ENCODE results near the gene TNFRSF1B. TPM values are rescaled to one million over a fixed set of nuclear protein-coding genes. Genes with fewer than 3 reads are reported as not detected.

TNFRSF1B gene
- total and polyA plus RNA-seq, 9 of the 15 experiments (the other 6 are each of a cell fraction or from before 2014, with no cell fraction given): 8.8 to 91.3 (median 36.0) TPM

DNA sequence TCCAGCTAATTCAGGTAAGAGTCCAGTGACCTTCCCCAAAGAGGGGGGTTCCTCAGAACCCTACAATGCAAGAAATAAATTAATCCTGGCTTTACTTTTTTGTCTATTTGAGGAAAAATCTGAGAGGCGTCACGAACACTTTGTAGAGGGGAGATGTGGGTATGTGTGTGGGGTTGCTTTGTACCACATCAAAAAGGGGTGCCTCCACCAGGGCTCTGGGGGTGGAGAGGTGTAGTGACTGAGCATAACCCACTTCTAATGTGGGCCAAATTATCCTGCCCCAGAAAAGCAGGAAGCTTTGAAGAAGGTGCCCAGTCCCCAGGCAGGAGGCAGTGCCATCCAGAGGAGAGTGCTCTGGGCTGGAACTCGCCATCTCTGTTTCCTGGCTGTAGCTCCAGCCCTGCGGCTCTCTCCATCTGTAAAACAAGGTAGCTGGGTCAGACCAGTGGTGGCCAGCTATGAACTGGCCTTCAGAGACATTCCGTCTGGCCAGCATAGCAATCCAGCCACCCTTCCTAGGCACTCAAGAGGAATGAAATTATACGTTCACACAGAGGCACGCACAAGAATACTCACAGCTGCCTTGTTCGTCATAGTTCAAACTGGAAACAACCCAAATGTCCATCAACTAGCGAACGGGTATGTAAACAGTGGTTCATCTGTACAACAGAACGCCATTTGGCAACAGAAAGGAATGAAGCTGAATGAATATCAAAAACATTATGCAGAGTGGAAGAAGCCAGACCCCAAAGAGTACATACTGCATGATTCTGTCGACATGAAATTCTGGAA, 45.4 kb upstream of the TNFRSF1B start (continued):
- TF ChIP-seq TCFL5 (CRISPR knock-in tag; conservative IDR thresholded peaks at IDR 0.05): no peak
- no peak for TF ChIP-seq RBM15 (IDR thresholded peaks at IDR 0.05; ENCODE audit: insufficient read depth, low read length)
- TF ChIP-seq, protein P1, sequence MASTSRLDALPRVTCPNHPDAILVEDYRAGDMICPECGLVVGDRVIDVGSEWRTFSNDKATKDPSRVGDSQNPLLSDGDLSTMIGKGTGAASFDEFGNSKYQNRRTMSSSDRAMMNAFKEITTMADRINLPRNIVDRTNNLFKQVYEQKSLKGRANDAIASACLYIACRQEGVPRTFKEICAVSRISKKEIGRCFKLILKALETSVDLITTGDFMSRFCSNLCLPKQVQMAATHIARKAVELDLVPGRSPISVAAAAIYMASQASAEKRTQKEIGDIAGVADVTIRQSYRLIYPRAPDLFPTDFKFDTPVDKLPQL (IDR thresholded peaks at IDR 0.05; ENCODE audit: extremely low read depth, insufficient read length): no peak
- no peak for TF ChIP-seq L3MBTL2 (IDR thresholded peaks at IDR 0.05)
- TF ChIP-seq CC2D1A (IDR thresholded peaks at IDR 0.05): no peak
- TF ChIP-seq SAFB2 (IDR thresholded peaks at IDR 0.05; ENCODE audit: borderline replicate concordance, low read depth, low read length, severe bottlenecking): no peak

GRCh38 chr1:12123172-12123571, 43.6 kb upstream of the TNFRSF1B start:
- intact Hi-C loops (cut with micrococcal nuclease): loop anchor here (10.0 kb wide), 1 partner anchor 652 kb away; the partner anchor contains the start of gene PRAMEF12
- no peak overlapping the region for H3K4me3 ChIP-seq
- H3K27me3 ChIP-seq (ENCODE audit: control insufficient read depth in 2 of 2, insufficient read depth in 2 of 2, low read length in 2 of 2): no peaks in the 10 kb centered on the region
- no peaks in the 10 kb centered on the region for H3K9me3 ChIP-seq (replicated peaks; ENCODE audit: control insufficient read depth, insufficient read depth, low read depth, low read length)
- ATAC-seq (no peak), DNase-seq (ENCODE audit: extremely low read depth in 1 of 4, low spot score in 3 of 4) (no peak), FAIRE-seq (no peak)
- 63% methylated on average over 8 of the region's 8 CpGs for WGBS (ENCODE audit: insufficient coverage, low coverage, missing lambda C conversion rate)
- H3K4me2 ChIP-seq (ENCODE audit: insufficient read depth, low read length): no peak overlapping the region
- CTCF ChIA-PET (ENCODE audit: low intra/inter-chr PET ratio): interaction anchor here (7.5 kb wide), 1 partner anchor 86 kb away, joined by 195 read pairs; no protein-coding TSS in a partner anchor
- H2AFZ ChIP-seq (ENCODE audit: low read depth, low read length): no peak overlapping the region
- in situ Hi-C loops (cut with MboI): loop anchor here (5.0 to 10.0 kb wide), 3 partner anchors 154 to 644 kb away; no protein-coding TSS in a partner anchor
- POLR2A ChIA-PET: interaction anchor here (0.6 to 2.3 kb wide), 4 partner anchors 9 to 96 kb away, joined by 3 to 10 read pairs (median 4); no protein-coding TSS in a partner anchor
- H3K79me2 ChIP-seq (ENCODE audit: control insufficient read depth, insufficient read depth, low read length): no peaks in the 10 kb centered on the region
- peaks cover 60% of the 10 kb centered on the region; the same call in 2 of the 3 replicates for H3K36me3 ChIP-seq (ENCODE audit: control insufficient read depth, insufficient read depth, low read length)
- H3K4me1 ChIP-seq (replicated peaks in 1 of 2; ENCODE audit: control insufficient read depth in 2 of 2, insufficient read depth in 2 of 2, low read length in 2 of 2): peaks cover 7 to 15% of the 10 kb centered on the region in 2 experiments; a peak in 4 of 5 replicates
- no peak overlapping the region for H3K27ac ChIP-seq (ENCODE audit: extremely low read depth, low read depth, low read length)
- H3K9ac ChIP-seq (ENCODE audit: insufficient read depth in 1 of 2, low read depth in 2 of 2, low read length in 2 of 2): no peak overlapping the region
- TF ChIP-seq RNF219 (CRISPR knock-in tag; IDR thresholded peaks at IDR 0.05) (no peak), FOXJ3 (CRISPR knock-in tag; IDR thresholded peaks at IDR 0.05) (no peak), BRD9 (IDR thresholded peaks at IDR 0.05; ENCODE audit: low read depth, partially characterized antibody) (no peak), SMAD3 (CRISPR knock-in tag; conservative IDR thresholded peaks at IDR 0.05) (no peak), NONO (IDR thresholded peaks at IDR 0.05; ENCODE audit: low read depth in 2 of 2, low read length in 1 of 2) (no peak), DDX20 (tag; IDR thresholded peaks at IDR 0.05; ENCODE audit: low read depth) (no peak), RBM17 (IDR thresholded peaks at IDR 0.05; ENCODE audit: borderline replicate concordance, low read depth, low read length) (no peak), POLR3A (IDR thresholded peaks at IDR 0.05; ENCODE audit: borderline replicate concordance, extremely low read depth, insufficient read depth, insufficient read length) (no peak), DIDO1 (tag; IDR thresholded peaks at IDR 0.05; ENCODE audit: low read depth) (no peak)
- H4K20me1 ChIP-seq (replicated peaks; ENCODE audit: control insufficient read depth, insufficient read depth, low read length): no peaks in the 10 kb centered on the region
- BruUV-seq (replicated peaks): no TSS peak
- no peaks in the 10 kb centered on the region for H3K9me1 ChIP-seq (ENCODE audit: control insufficient read depth, insufficient read depth, low read length)
